RWPE1 (cell line): ENCODE measurements around the gene KLHL6.
"Not testable (repeated sequence)": the region's sequence is repeated elsewhere in the genome, so short reads cannot be mapped to it uniquely, and the experiment has no call there.

Experiments used
- CTCF ChIA-PET: fragments of 350-600 bp; sonication (Branson Sonifier 250); formaldehyde crosslinking; extraction: SDS; loops from one replicate; lab custom pipeline; 2021; lab: Yijun Ruan, JAX
- POLR2A ChIA-PET: fragments of 400-600 bp; formaldehyde crosslinking; extraction: SDS; loops from one replicate; lab custom pipeline; 2020; ENCODE audit warnings: antibody characterized with exemption; ENCODE audit not compliant: low non-redundant PET; lab: Yijun Ruan, JAX
- DNase-seq: peaks from one replicate; pipeline ENCODE4 v3.0.0; 2012; ENCODE audit warnings: low spot score
- H3K27ac ChIP-seq: fragments of 450-650 bp; 2 replicates; pipeline ENCODE4 v1.5.1; 2017
- CTCF ChIP-seq: fragments of 450-650 bp; conservative IDR thresholded peaks from 2 replicates; pipeline ENCODE4 v1.5.1; 2017; ENCODE audit warnings: low read depth, mild to moderate bottlenecking

The KLHL6 gene

GRCh38 chr3:183485093-183485492 is 70.4 kb downstream of the KLHL6 start:
- TF ChIP-seq CTCF: no peak
- no peak for DNase-seq
- ChIA-PET CTCF (no interaction called here), POLR2A (no interaction called here)
- no peak overlapping the region for H3K27ac ChIP-seq

- TF ChIP-seq CTCF: no peak
- ChIA-PET POLR2A (no interaction called here), CTCF (no interaction called here)
- DNase-seq: no peak
- H3K27ac ChIP-seq: no peak overlapping the region
These were observed 71.0 kb downstream of the KLHL6 start for GRCh38 chr3:183484431-183485075.

- peak; percentile 58 for DNase-seq
- POLR2A ChIA-PET: no interaction called here
- CTCF ChIA-PET: interaction anchor here (0.7 kb wide), 1 partner anchor 8 kb away, joined by 3 read pairs; no protein-coding TSS in a partner anchor
These were observed 73.9 kb downstream of the KLHL6 start for GRCh38 chr3:183481582-183481981.

GRCh38 chr3:183478501-183478900 is 77.0 kb downstream of the KLHL6 start:
- TF ChIP-seq CTCF: no peak
- DNase-seq: no peak
- CTCF ChIA-PET: interaction anchor here (0.6 to 1.9 kb wide), 3 partner anchors 11 to 289 kb away, joined by 4 to 5 read pairs (median 4); no protein-coding TSS in a partner anchor
- POLR2A ChIA-PET: interaction anchor here (0.7 kb wide), 1 partner anchor 93 kb away, joined by 3 read pairs; no protein-coding TSS in a partner anchor
- H3K27ac ChIP-seq: no peak overlapping the region

More at GRCh38 chr3:183481582-183481981, 73.9 kb downstream of the KLHL6 start:
- no peak overlapping the region for H3K27ac ChIP-seq
- no peak for TF ChIP-seq CTCF

GRCh38 chr3:183477801-183478456 is 77.6 kb downstream of the KLHL6 start:
- ChIA-PET CTCF (interaction anchor here (0.7 to 1.7 kb wide), 2 partner anchors 10 to 289 kb away, joined by 3 to 5 read pairs; no protein-coding TSS in a partner anchor), POLR2A (interaction anchor here (0.7 kb wide), 1 partner anchor 94 kb away, joined by 3 read pairs; no protein-coding TSS in a partner anchor)
- DNase-seq: no peak
- H3K27ac ChIP-seq: no peak overlapping the region
- no peak for TF ChIP-seq CTCF

GRCh38 chr3:183475764-183476162 is 79.7 kb downstream of the KLHL6 start:
- DNase-seq, H3K27ac ChIP-seq, POLR2A ChIA-PET: not testable (repeated sequence)
- CTCF ChIA-PET: interaction anchor here (0.6 kb wide), 2 partner anchors 144 to 538 kb away, joined by 4 to 5 read pairs; no protein-coding TSS in a partner anchor
